ENCODE results near the gene ABCC2. TPM values are rescaled to one million over a fixed set of nuclear protein-coding genes. Genes with fewer than 3 reads are reported as not detected.

ABCC2 gene
- polyA plus RNA-seq, 1 donor (not counting 4 experiments of a cell fraction or from before 2014, with no cell fraction given), result 2.5 TPM

DNA sequence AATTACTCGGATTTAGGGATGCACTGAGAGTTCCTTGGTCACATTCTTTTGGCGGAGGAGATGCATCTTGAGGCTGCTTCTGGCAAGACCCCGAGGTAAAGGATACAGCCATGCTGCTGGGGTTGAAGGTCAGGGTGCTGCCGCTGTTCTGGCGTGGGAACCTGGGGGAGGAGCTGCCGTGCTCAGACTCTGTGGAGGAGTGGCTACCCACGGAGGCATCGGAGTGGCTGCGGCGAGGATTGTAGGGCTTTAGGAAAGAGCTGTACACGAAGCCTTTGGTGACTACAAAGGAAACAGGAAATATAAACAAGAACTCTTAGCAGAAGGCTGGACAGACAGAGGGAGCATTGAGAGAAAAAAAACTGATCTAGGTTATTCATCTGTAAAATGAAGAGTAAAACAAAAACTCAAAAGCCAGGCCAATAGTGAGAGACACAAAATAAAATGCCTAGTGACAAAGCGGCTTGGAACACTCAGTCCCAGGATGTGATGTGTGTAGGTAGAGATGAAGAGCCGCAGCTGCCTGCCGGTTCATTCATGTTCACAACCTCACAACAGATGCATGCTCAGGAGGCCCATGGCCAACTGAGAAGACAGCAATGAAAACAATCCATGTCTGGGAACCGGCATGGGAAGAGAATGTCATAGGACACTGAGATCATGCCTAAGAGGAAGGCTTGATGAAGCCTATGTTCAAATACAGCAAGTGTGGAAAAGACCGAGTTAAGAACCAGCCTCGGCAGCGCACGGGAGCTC is 97.8 kb downstream of the ABCC2 start:
- Histone ChIP-seq H3K4me1 (ENCODE audit: control insufficient read depth, extremely low read depth, insufficient read depth, low read length) (no peaks in the 10 kb centered on the region), H3K27me3 (ENCODE audit: control insufficient read depth, extremely low read depth, insufficient read depth, low read length) (no peaks in the 10 kb centered on the region), H3K4me2 (ENCODE audit: control insufficient read depth, extremely low read depth, insufficient read depth, low read depth, low read length) (no peak overlapping the region), H3K4me3 (ENCODE audit: control insufficient read depth in 2 of 3, extremely low read depth in 1 of 3, insufficient read depth in 2 of 3, low read depth in 1 of 3, low read length in 3 of 3) (no peak overlapping the region), H3K27ac (ENCODE audit: control insufficient read depth, insufficient read depth, low read length) (no peak overlapping the region), H3K9ac (ENCODE audit: control insufficient read depth, extremely low read depth, insufficient read depth, low read length) (no peak overlapping the region), H3K79me2 (ENCODE audit: control insufficient read depth, insufficient read depth, low read length) (peaks cover 2% of the 10 kb centered on the region), H4K20me1 (ENCODE audit: control insufficient read depth, extremely low read depth, insufficient read depth, low read length) (no peaks in the 10 kb centered on the region), H3K9me1 (ENCODE audit: control insufficient read depth, extremely low read depth, insufficient read depth, low read length) (no peaks in the 10 kb centered on the region), H3K9me3 (ENCODE audit: control insufficient read depth, low read depth, low read length) (no peaks in the 10 kb centered on the region), H3K36me3 (ENCODE audit: control insufficient read depth in 2 of 2, extremely low read depth in 1 of 2, insufficient read depth in 2 of 2, low read length in 2 of 2) (peaks cover 35 to 61% of the 10 kb centered on the region in 2 experiments), H2AFZ (ENCODE audit: control insufficient read depth, low read length) (no peak overlapping the region)
- DNase-seq (ENCODE audit: low read depth, low spot score) (no peak), FAIRE-seq (no peak)
- TF ChIP-seq EZH2 (IDR thresholded peaks at IDR 0.05; ENCODE audit: low read length), result no peak
- TF ChIP-seq CTCF (optimal IDR thresholded peaks at IDR 0.05 in 1 of 3, IDR thresholded peaks at IDR 0.05 in 1 of 3, conservative IDR thresholded peaks at IDR 0.05 in 1 of 3; ENCODE audit: extremely low read depth in 1 of 3, insufficient read depth in 2 of 3, low read length in 3 of 3), result no peak
- dilution Hi-C loops (cut with MboI; ENCODE audit: extremely low pct_ligation_motif_present, low sequenced_read_pairs), result no loop called here

DNA sequence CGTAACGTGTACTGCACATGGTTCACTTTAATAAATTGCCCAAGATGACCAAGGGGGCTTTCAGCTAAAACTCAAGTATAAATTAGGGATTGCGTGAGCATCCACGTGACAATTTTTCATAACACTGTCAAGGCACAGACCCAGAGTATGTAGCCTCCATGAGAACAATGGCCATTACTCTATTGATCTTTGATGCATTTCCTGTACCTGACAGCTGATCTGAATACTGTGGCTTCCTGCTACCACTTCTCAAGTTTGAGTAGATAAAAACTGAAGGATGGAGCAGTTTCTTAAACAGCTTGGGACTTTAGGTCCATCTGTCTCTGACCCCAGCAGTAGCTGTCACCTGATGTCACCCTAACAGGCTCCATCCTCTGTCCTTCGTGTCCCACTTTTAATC is 98.9 kb downstream of the ABCC2 start:
- H3K36me3 ChIP-seq (ENCODE audit: control insufficient read depth in 2 of 2, extremely low read depth in 1 of 2, insufficient read depth in 2 of 2, low read length in 2 of 2), result peaks cover 44 to 64% of the 10 kb centered on the region in 2 experiments
- dilution Hi-C loops (cut with MboI; ENCODE audit: extremely low pct_ligation_motif_present, low sequenced_read_pairs), result no loop called here
- no peak overlapping the region for H3K9ac ChIP-seq (ENCODE audit: control insufficient read depth, extremely low read depth, insufficient read depth, low read length)
- H3K27ac ChIP-seq (ENCODE audit: control insufficient read depth, insufficient read depth, low read length), result no peak overlapping the region
- no peaks in the 10 kb centered on the region for H3K9me3 ChIP-seq (ENCODE audit: control insufficient read depth, low read depth, low read length)
- H3K4me3 ChIP-seq (ENCODE audit: control insufficient read depth in 2 of 3, extremely low read depth in 1 of 3, insufficient read depth in 2 of 3, low read depth in 1 of 3, low read length in 3 of 3), result no peak overlapping the region
- H2AFZ ChIP-seq (ENCODE audit: control insufficient read depth, low read length), result no peak overlapping the region
- no peak overlapping the region for H3K4me2 ChIP-seq (ENCODE audit: control insufficient read depth, extremely low read depth, insufficient read depth, low read depth, low read length)
- TF ChIP-seq CTCF (optimal IDR thresholded peaks at IDR 0.05 in 1 of 3, IDR thresholded peaks at IDR 0.05 in 1 of 3, conservative IDR thresholded peaks at IDR 0.05 in 1 of 3; ENCODE audit: extremely low read depth in 1 of 3, insufficient read depth in 2 of 3, low read length in 3 of 3) (no peak), EZH2 (IDR thresholded peaks at IDR 0.05; ENCODE audit: low read length) (no peak)
- H3K4me1 ChIP-seq (ENCODE audit: control insufficient read depth, extremely low read depth, insufficient read depth, low read length), result no peaks in the 10 kb centered on the region
- DNase-seq (ENCODE audit: low read depth, low spot score) (no peak), FAIRE-seq (no peak)
- no peaks in the 10 kb centered on the region for H3K27me3 ChIP-seq (ENCODE audit: control insufficient read depth, extremely low read depth, insufficient read depth, low read length)
- H4K20me1 ChIP-seq (ENCODE audit: control insufficient read depth, extremely low read depth, insufficient read depth, low read length), result no peaks in the 10 kb centered on the region
- H3K9me1 ChIP-seq (ENCODE audit: control insufficient read depth, extremely low read depth, insufficient read depth, low read length), result no peaks in the 10 kb centered on the region
- H3K79me2 ChIP-seq (ENCODE audit: control insufficient read depth, insufficient read depth, low read length), result peaks cover 2% of the 10 kb centered on the region

Measured in keratinocyte (primary cell).